K562 (cell line): ENCODE results near the gene NMUR1. TPM values are rescaled to one million over a fixed set of nuclear protein-coding genes. Genes with fewer than 3 reads are reported as not detected.

Experiments
- ATAC-seq: fragments of 200-7000 bp; cut with Tn5 transposase; 3 replicates; pipeline ENCODE4 v1.9.1; 2020; ENCODE audit warnings: moderate library complexity
- BruUV-seq: library from RNA; stranded (reverse); fragments of 400-500 nt; replicated peaks from 2 replicates; lab custom pipeline; 2021; lab: Mats Ljungman, UMichigan
- CTCF ChIA-PET: fragments of 300-600 bp; formaldehyde crosslinking; extraction: SDS; loops from one replicate; lab custom pipeline; 2021; ENCODE audit warnings: low intra/inter-chr PET ratio; lab: Yijun Ruan, JAX
- POLR2A ChIA-PET: fragments of 300-600, 350-650 bp; sonication (Branson Sonifier 250); formaldehyde crosslinking; extraction: SDS; loops from one replicate; lab custom pipeline; 2021; ENCODE audit warnings: antibody characterized with exemption, inconsistent platforms; lab: Yijun Ruan, JAX
- DNase-seq, 4 experiments: peaks; one replicate each; pipeline versions ENCODE4 v3.0.0 to v3.0.0-alpha.2; 2011 to 2018; ENCODE audit warnings: low spot score in 3 of 4, mixed read lengths in 3 of 4; ENCODE audit errors: extremely low read depth in 1 of 4
- FAIRE-seq: peaks from 2 replicates; lab custom pipeline; 2011; peaks lifted over from hg19 to GRCh38; lab: Jason Lieb, UNC
- H2AFZ ChIP-seq: 2 replicates; pipeline ENCODE4 v1.6.0; 2011; ENCODE audit warnings: low read depth, low read length, control low read depth, inconsistent platforms
- H3K27ac ChIP-seq: fragments of 200-600 bp; 3 replicates; pipeline ENCODE4 v1.8.0; 2011; ENCODE audit warnings: low read depth, mild to moderate bottlenecking, control low read depth, inconsistent platforms, low read length, moderate library complexity, mixed read lengths; ENCODE audit errors: extremely low read depth
- H3K27me3 ChIP-seq, 2 experiments: fragments of 300-600 bp in 1 of 2; 2 replicates in 1 of 2; 3 replicates in 1 of 2; pipeline versions ENCODE4 v1.6.0 to v1.8.0; 2011; ENCODE audit warnings: inconsistent platforms in 2 of 2, low read length in 2 of 2, mild to moderate bottlenecking in 1 of 2, mixed read lengths in 1 of 2, moderate library complexity in 1 of 2; ENCODE audit not compliant: control insufficient read depth in 2 of 2, insufficient read depth in 2 of 2
- H3K36me3 ChIP-seq: fragments of 300-600 bp; 3 replicates; pipeline ENCODE4 v1.8.0; 2011; ENCODE audit warnings: mild to moderate bottlenecking, low read length, inconsistent platforms; ENCODE audit not compliant: control insufficient read depth, insufficient read depth
- H3K4me1 ChIP-seq, 2 experiments: fragments of 200-600 bp in 1 of 2; replicated peaks in 1 of 2; 2 replicates in 1 of 2; 3 replicates in 1 of 2; pipeline versions ENCODE4 v1.5.1 to v1.8.0; 2011; ENCODE audit warnings: inconsistent platforms in 2 of 2, low read length in 2 of 2, mild to moderate bottlenecking in 1 of 2, mixed read lengths in 1 of 2, moderate library complexity in 1 of 2; ENCODE audit not compliant: control insufficient read depth in 2 of 2, insufficient read depth in 2 of 2
- H3K4me2 ChIP-seq: 2 replicates; pipeline ENCODE4 v1.6.1; 2011; ENCODE audit warnings: low read length, control low read depth, inconsistent platforms, mixed read lengths; ENCODE audit not compliant: insufficient read depth
- H3K4me3 ChIP-seq: fragments of 200-600 bp; sonication (generic), shearing (Covaris generic); 2 replicates; pipeline ENCODE4 v1.5.1; 2016; ENCODE audit warnings: control low read depth, inconsistent platforms
- H3K79me2 ChIP-seq: fragments of 200-600 bp; 3 replicates; pipeline ENCODE4 v1.8.0; 2011; ENCODE audit warnings: low read length, inconsistent platforms; ENCODE audit not compliant: control insufficient read depth, insufficient read depth
- H3K9ac ChIP-seq, 2 experiments: 2 replicates each; pipeline versions ENCODE4 v1.6.0 to v1.6.1; 2011; ENCODE audit warnings: low read depth in 2 of 2, low read length in 2 of 2, control low read depth in 1 of 2, inconsistent platforms in 1 of 2, mild to moderate bottlenecking in 1 of 2, mixed read lengths in 1 of 2; ENCODE audit not compliant: insufficient read depth in 1 of 2
- H3K9me1 ChIP-seq: one replicate; pipeline ENCODE4 v1.6.0; 2011; ENCODE audit warnings: inconsistent platforms, mild to moderate bottlenecking, low read length, moderate library complexity; ENCODE audit not compliant: control insufficient read depth, insufficient read depth
- H3K9me3 ChIP-seq: replicated peaks from 2 replicates; pipeline ENCODE4 v1.5.1; 2011; ENCODE audit warnings: low read depth, low read length, inconsistent platforms; ENCODE audit not compliant: control insufficient read depth, insufficient read depth
- H4K20me1 ChIP-seq: replicated peaks from 2 replicates; pipeline ENCODE4 v1.6.1; 2011; ENCODE audit warnings: low read length, inconsistent platforms, mixed read lengths; ENCODE audit not compliant: control insufficient read depth, insufficient read depth
- BCLAF1 ChIP-seq, 2 experiments: fragments of 450-650 bp in 1 of 2; IDR thresholded peaks; 2 replicates each; pipeline ENCODE4 v1.6.1; 2011 to 2017; ENCODE audit warnings: low read depth in 2 of 2, antibody characterized with exemption in 1 of 2, borderline replicate concordance in 1 of 2, low read length in 1 of 2, mild to moderate bottlenecking in 1 of 2, mixed read lengths in 1 of 2; ENCODE audit not compliant: control insufficient read depth in 1 of 2
- C11orf30 ChIP-seq: fragments of 450-650 bp; IDR thresholded peaks from 2 replicates; pipeline ENCODE4 v1.6.1; 2016; ENCODE audit warnings: low read depth, mild to moderate bottlenecking
- CAMTA2 ChIP-seq: fragments of 250-450 bp; sonication (Bioruptor Pico); conservative IDR thresholded peaks from 2 replicates; pipeline ENCODE4 v1.5.1; 2022
- DMBX1 ChIP-seq: fragments of 250-450 bp; sonication (Bioruptor Pico); IDR thresholded peaks from 2 replicates; pipeline ENCODE4 v1.8.0; 2022; ENCODE audit warnings: inconsistent platforms, mild to moderate bottlenecking, moderate library complexity, borderline replicate concordance
- KLF6 ChIP-seq: fragments of 250-450 bp; sonication (Bioruptor Pico); IDR thresholded peaks from 2 replicates; pipeline ENCODE4 v1.4.0; 2020; ENCODE audit warnings: mild to moderate bottlenecking, moderate library complexity, borderline replicate concordance
- L3MBTL2 ChIP-seq: fragments of 450-650 bp; IDR thresholded peaks from 2 replicates; pipeline ENCODE4 v1.6.1; 2016; ENCODE audit warnings: mild to moderate bottlenecking, moderate library complexity
- MCM5 ChIP-seq: fragments of 450-650 bp; IDR thresholded peaks from 2 replicates; pipeline ENCODE4 v1.6.1; 2016; ENCODE audit warnings: low read depth
- NR2C1 ChIP-seq, 2 experiments: fragments of 450-650 bp; IDR thresholded peaks; 2 replicates each; pipeline ENCODE4 v1.6.1; 2017; ENCODE audit warnings: mild to moderate bottlenecking in 2 of 2, antibody characterized with exemption in 1 of 2, inconsistent platforms in 1 of 2, missing compliant biosample characterization in 1 of 2, missing genetic modification characterization in 1 of 2
- PURB ChIP-seq: sonication (generic); formaldehyde crosslinking; IDR thresholded peaks from 2 replicates; pipeline ENCODE4 v1.9.0; 2021; ENCODE audit warnings: low read depth, mild to moderate bottlenecking, missing genetic modification reagents
- SAP30 ChIP-seq: fragments of 200-600 bp; sonication (generic); IDR thresholded peaks from 2 replicates; pipeline ENCODE4 v1.6.1; 2012; ENCODE audit warnings: borderline replicate concordance, low read depth, mild to moderate bottlenecking, moderate library complexity, low read length, control low read depth, inconsistent platforms; ENCODE audit not compliant: insufficient read depth, poor library complexity, severe bottlenecking
- SRSF7 ChIP-seq: fragments of 200-400 bp; formaldehyde crosslinking; optimal IDR thresholded peaks from 2 replicates; pipeline ENCODE3; 2017; ENCODE audit warnings: mild to moderate bottlenecking, low read depth, low read length
- TAF7 ChIP-seq: fragments of 450-650 bp; IDR thresholded peaks from 2 replicates; pipeline ENCODE4 v1.6.1; 2016; ENCODE audit warnings: missing genetic modification characterization, missing compliant biosample characterization
- TRIM24 ChIP-seq, 2 experiments: fragments of 450-650 bp; IDR thresholded peaks; 2 replicates each; pipeline ENCODE4 v1.6.1; 2016
- ZKSCAN1 ChIP-seq: fragments of 150-350 bp; IDR thresholded peaks from 2 replicates; pipeline ENCODE4 v1.6.1; 2016; ENCODE audit warnings: low read depth, low read length
- ZNF224 ChIP-seq: sonication (generic); formaldehyde crosslinking; IDR thresholded peaks from 2 replicates; pipeline ENCODE4 v1.8.0; 2022; ENCODE audit warnings: mild to moderate bottlenecking, missing genetic modification reagents
- ZNF274 ChIP-seq: IDR thresholded peaks from 2 replicates; pipeline ENCODE4 v1.6.1; 2011; ENCODE audit warnings: low read depth, mild to moderate bottlenecking, low read length, moderate library complexity, borderline replicate concordance
- ZNF280A ChIP-seq: fragments of 450-650 bp; IDR thresholded peaks from 2 replicates; pipeline ENCODE4 v1.6.1; 2018; ENCODE audit warnings: mild to moderate bottlenecking, low read depth; ENCODE audit not compliant: partially characterized antibody
- ZNF780A ChIP-seq: fragments of 250-450 bp; sonication (Bioruptor Pico); IDR thresholded peaks from 2 replicates; pipeline ENCODE4 v1.5.0; 2021; ENCODE audit warnings: mild to moderate bottlenecking
- WGBS: fragments of 100-300 bp; shearing (Covaris generic); methylation state at CpG from one replicate; pipeline ENCODE4 v1.1.6; 2016; ENCODE audit warnings: low coverage, mixed read lengths; ENCODE audit not compliant: insufficient coverage; ENCODE audit errors: missing lambda C conversion rate; 5-methylcytosine and 5-hydroxymethylcytosine counted together
- in situ Hi-C: fragments of 300-500 bp; cut with MboI; formaldehyde crosslinking; loops from 4 replicates; pipeline ENCODE4 v1.15.0; 2018; ENCODE audit warnings: inconsistent platforms, mixed read lengths
- intact Hi-C: fragments of 100-400 bp; cut with micrococcal nuclease; formaldehyde crosslinking; loops from 2 replicates; pipeline ENCODE4 v1.14.2; 2022
- polyA plus RNA-seq, 8 experiments: library from polyadenylated mRNA; depleted of rRNA in 4 of 8; stranded (reverse) in 5 of 8; unstranded in 3 of 8; fragments of >200 nt; fragmentation: Nextera tagmentation in 2 of 8; fragmentation: Illumina TruSeq in 1 of 8; extraction: Ambion mirVana in 2 of 8; extraction: Trizol in 1 of 8; gene quantifications; 2 replicates each; pipeline versions ENCODE4 v1.2.1 to v1.2.3, GENCODE V29; 2011 to 2014; ENCODE audit warnings: inconsistent platforms in 1 of 8, missing spikeins in 1 of 8
- total RNA-seq, 7 experiments: library from RNA; depleted of rRNA in 6 of 7; stranded (reverse); fragments of >200 nt in 6 of 7; fragmentation: Illumina TruSeq in 2 of 7; extraction: Trizol in 2 of 7; gene quantifications; 2 replicates each; pipeline versions ENCODE4 v1.2.1 to v1.2.3, GENCODE V29; 2011 to 2021; ENCODE audit warnings: low replicate concordance in 1 of 7

Gene NMUR1
- total and polyA plus RNA-seq, 9 of the 15 experiments (the other 6 are each of a cell fraction or from before 2014, with no cell fraction given) = 0.01 to 0.27 (median 0.15) TPM

- no peak overlapping the region; a peak in 1 of 4 replicates for H3K9ac ChIP-seq
- no peaks in the 10 kb centered on the region for H3K79me2 ChIP-seq
- peaks cover 5 to 32% of the 10 kb centered on the region in 2 experiments; a peak in 4 of 5 replicates for H3K4me1 ChIP-seq
- no peaks in the 10 kb centered on the region for H4K20me1 ChIP-seq
- no peak overlapping the region for H2AFZ ChIP-seq
- BruUV-seq = no TSS peak
- H3K4me3 ChIP-seq = no peak overlapping the region
- no peak overlapping the region for H3K27ac ChIP-seq
- DNase-seq = no peak
- H3K9me1 ChIP-seq = no peaks in the 10 kb centered on the region
- 46% methylated on average over 14 of the region's 30 CpGs for WGBS
- no peak for TF ChIP-seq ZNF274
- TF ChIP-seq L3MBTL2 = no peak
- no peak for TF ChIP-seq ZNF780A (CRISPR knock-in tag)
- TF ChIP-seq TAF7 (tag) = no peak
- no peak for TF ChIP-seq ZNF224 (CRISPR knock-in tag)
- no peak for TF ChIP-seq DMBX1 (CRISPR knock-in tag)
- TF ChIP-seq TRIM24 (IDR thresholded peaks at IDR 0.05) = no peak
- TF ChIP-seq SRSF7 = no peak
- TF ChIP-seq C11orf30 = no peak
- no peak for TF ChIP-seq ZKSCAN1
- no peak for TF ChIP-seq SAP30
- no peak for TF ChIP-seq MCM5
- TF ChIP-seq KLF6 (CRISPR knock-in tag) = no peak
- TF ChIP-seq ZNF280A = no peak
- TF ChIP-seq PURB (CRISPR knock-in tag) = no peak
- no peak for TF ChIP-seq CAMTA2 (CRISPR knock-in tag)
- TF ChIP-seq BCLAF1 (IDR thresholded peaks at IDR 0.05; ENCODE audit: borderline replicate concordance in 1 of 2, control insufficient read depth in 1 of 2, low read depth in 2 of 2, low read length in 1 of 2) = no peak
- no peak for TF ChIP-seq NR2C1 (IDR thresholded peaks at IDR 0.05)
- no peak for TF ChIP-seq NR2C1 (tag; IDR thresholded peaks at IDR 0.05)
- H3K4me2 ChIP-seq = no peak overlapping the region
- H3K27me3 ChIP-seq = peaks cover 0 to 6% of the 10 kb centered on the region in 2 experiments; a peak in 2 of 5 replicates
- H3K9me3 ChIP-seq = no peaks in the 10 kb centered on the region
- ATAC-seq = no peak
- no peak for FAIRE-seq
- CTCF ChIA-PET = interaction anchor here (0.5 kb wide), 1 partner anchor 47 kb away, joined by 3 read pairs; no protein-coding TSS in a partner anchor
- intact Hi-C loops (no loop called here), in situ Hi-C loops (no loop called here)
- POLR2A ChIA-PET = no interaction called here
- no peaks in the 10 kb centered on the region for H3K36me3 ChIP-seq
These were observed 2.1 kb downstream of the NMUR1 start for GRCh38 chr2:231527955-231528635.
